A673 (cell line): Measurements from ENCODE around the gene LBR. TPM values are rescaled to one million over a fixed set of nuclear protein-coding genes. Genes with fewer than 3 reads are reported as not detected.
"Not testable (repeated sequence)": the region's sequence is repeated elsewhere in the genome, so short reads cannot be mapped to it uniquely, and the experiment has no call there.

ENCODE experiments used
- BruUV-seq: library from RNA; stranded (reverse); fragments of 400-500 nt; replicated peaks from 2 replicates; lab custom pipeline; 2021; lab: Mats Ljungman, UMichigan
- CTCF ChIA-PET: fragments of 300-600 bp; sonication (Branson Sonifier 250); formaldehyde crosslinking; loops from one replicate; lab custom pipeline; 2022; ENCODE audit warnings: antibody characterized with exemption; lab: Charles Lee
- POLR2A ChIA-PET: fragments of 300-600 bp; sonication (Branson Sonifier 250); formaldehyde crosslinking; loops from one replicate; lab custom pipeline; 2022; ENCODE audit warnings: antibody characterized with exemption; ENCODE audit not compliant: low non-redundant PET; lab: Charles Lee
- DNase-seq: peaks from one replicate; pipeline ENCODE4 v3.0.0-alpha.2; 2015; ENCODE audit warnings: low spot score
- H3K27ac ChIP-seq: fragments of 200-600 bp; sonication (generic); 2 replicates; pipeline ENCODE4 v1.5.1; 2016; ENCODE audit warnings: mixed run types, low read depth, mild to moderate bottlenecking, mixed read lengths, antibody characterized with exemption, low read length; ENCODE audit not compliant: poor library complexity, severe bottlenecking
- H3K27me3 ChIP-seq: fragments of 200-600 bp; sonication (generic); replicated peaks from 2 replicates; pipeline ENCODE4 v1.6.1; 2017; ENCODE audit warnings: mixed run types, low read depth, mild to moderate bottlenecking, mixed read lengths, antibody characterized with exemption, low read length; ENCODE audit not compliant: insufficient read depth, poor library complexity
- H3K36me3 ChIP-seq: fragments of 200-600 bp; sonication (generic); 2 replicates; pipeline ENCODE4 v1.6.1; 2016; ENCODE audit warnings: mixed run types, mild to moderate bottlenecking, mixed read lengths, antibody characterized with exemption, low read length; ENCODE audit not compliant: insufficient read depth, poor library complexity, severe bottlenecking
- H3K4me1 ChIP-seq: fragments of 200-600 bp; sonication (generic); 2 replicates; pipeline ENCODE4 v1.6.1; 2017; ENCODE audit warnings: mixed run types, mild to moderate bottlenecking, mixed read lengths, antibody characterized with exemption, low read length; ENCODE audit not compliant: insufficient read depth, poor library complexity, severe bottlenecking
- H3K4me3 ChIP-seq: fragments of 200-600 bp; sonication (generic); 2 replicates; pipeline ENCODE4 v1.5.1; 2016; ENCODE audit warnings: low read depth, mixed run types, mild to moderate bottlenecking, mixed read lengths, low read length; ENCODE audit not compliant: poor library complexity, severe bottlenecking
- H3K9me3 ChIP-seq: fragments of 200-600 bp; sonication (generic); 2 replicates; pipeline ENCODE4 v1.6.1; 2016; ENCODE audit warnings: mixed run types, low read depth, mild to moderate bottlenecking, mixed read lengths, antibody characterized with exemption, low read length; ENCODE audit not compliant: poor library complexity, severe bottlenecking
- CTCF ChIP-seq: fragments of 300-800, 200-600 bp; sonication (generic); conservative IDR thresholded peaks from 2 replicates; pipeline ENCODE4 v1.5.1; 2017; ENCODE audit warnings: low read depth, mild to moderate bottlenecking, antibody characterized with exemption, low read length, moderate library complexity, mixed read lengths
- EZH2 ChIP-seq: fragments of 200-600 bp; sonication (generic); IDR thresholded peaks from 2 replicates; pipeline ENCODE4 v1.6.1; 2017; ENCODE audit warnings: borderline replicate concordance, low read depth, mild to moderate bottlenecking, mixed read lengths, antibody characterized with exemption, low read length; ENCODE audit not compliant: poor library complexity, severe bottlenecking
- intact Hi-C: fragments of 100-400 bp; cut with micrococcal nuclease; formaldehyde crosslinking; loops from one replicate; pipeline ENCODE4 v1.10.0; 2022; ENCODE audit not compliant: unreplicated experiment
- total RNA-seq: library from RNA; stranded (reverse); gene quantifications from 2 replicates; pipeline ENCODE4 v1.2.3, GENCODE V29; 2021

Gene LBR
- total RNA-seq, 1 experiment from 2014 or later: 147 TPM

- Histone ChIP-seq H3K4me1 (no peaks in the 10 kb centered on the region), H3K27me3 (no peaks in the 10 kb centered on the region), H3K4me3 (no peak overlapping the region), H3K27ac (no peak overlapping the region), H3K36me3 (no peaks in the 10 kb centered on the region), H3K9me3 (no peaks in the 10 kb centered on the region)
- intact Hi-C loops: loop anchor here (5.0 kb wide), 1 partner anchor 176 kb away; the partner anchor contains the start of gene ENAH
- TF ChIP-seq EZH2 (no peak), CTCF (no peak)
- CTCF ChIA-PET: no interaction called here
- no TSS peak for BruUV-seq
- POLR2A ChIA-PET: no interaction called here
- DNase-seq: no peak
Measured at GRCh38 chr1:225476100-225476511, 48.3 kb upstream of the LBR start.

- H3K4me3 ChIP-seq: no peak overlapping the region
- ChIA-PET POLR2A (interaction anchor here (0.7 kb wide), 1 partner anchor 24 kb away, joined by 4 read pairs; no protein-coding TSS in a partner anchor), CTCF (interaction anchor here (0.5 to 1.1 kb wide), 15 partner anchors 10 to 518 kb away, joined by 3 to 12 read pairs (median 3); partner anchors contain the start of genes SRP9 and TMEM63A)
Measured at GRCh38 chr1:225474986-225475820, 47.4 kb upstream of the LBR start.

GRCh38 chr1:225474439-225474985 lies 46.7 kb upstream of the LBR start:
- no peaks in the 10 kb centered on the region for H3K9me3 ChIP-seq
- H3K36me3 ChIP-seq: no peaks in the 10 kb centered on the region
- CTCF ChIA-PET: interaction anchor here (0.5 to 1.1 kb wide), 14 partner anchors 9 to 518 kb away, joined by 3 to 12 read pairs (median 3); partner anchors contain the start of genes SRP9 and TMEM63A
- H3K4me3 ChIP-seq: no peak overlapping the region
- TF ChIP-seq EZH2 (no peak), CTCF (no peak)
- no peaks in the 10 kb centered on the region for H3K27me3 ChIP-seq
- BruUV-seq: no TSS peak
- intact Hi-C loops: no loop called here
- no peak for DNase-seq
- H3K4me1 ChIP-seq: no peaks in the 10 kb centered on the region
- H3K27ac ChIP-seq: no peak overlapping the region
- POLR2A ChIA-PET: interaction anchor here (0.7 kb wide), 1 partner anchor 23 kb away, joined by 4 read pairs; no protein-coding TSS in a partner anchor

More at GRCh38 chr1:225474986-225475820, 47.4 kb upstream of the LBR start:
- intact Hi-C loops: loop anchor here (1.0 to 5.0 kb wide), 5 partner anchors 177 to 501 kb away; partner anchors contain the start of gene ENAH
- no TSS peak for BruUV-seq
- Histone ChIP-seq H3K27ac (no peak overlapping the region), H3K9me3 (no peaks in the 10 kb centered on the region), H3K27me3 (no peaks in the 10 kb centered on the region), H3K36me3 (no peaks in the 10 kb centered on the region), H3K4me1 (no peaks in the 10 kb centered on the region)
- DNase-seq: peak; percentile 74
- TF ChIP-seq CTCF: peak; percentile 100
- TF ChIP-seq EZH2: no peak

- H3K4me1 ChIP-seq, POLR2A ChIA-PET, intact Hi-C loops, DNase-seq, H3K27me3 ChIP-seq, H3K27ac ChIP-seq, H3K9me3 ChIP-seq, H3K36me3 ChIP-seq, H3K4me3 ChIP-seq: not testable (repeated sequence)
- CTCF ChIA-PET: interaction anchor here (0.8 kb wide), 1 partner anchor 340 kb away, joined by 5 read pairs; no protein-coding TSS in a partner anchor
- TSS peak; percentile 88 for BruUV-seq
Measured at GRCh38 chr1:225473676-225474438, 46.0 kb upstream of the LBR start.

GRCh38 chr1:225473266-225473665 lies 45.4 kb upstream of the LBR start:
- H3K4me3 ChIP-seq, H3K27ac ChIP-seq, H3K4me1 ChIP-seq, POLR2A ChIA-PET, intact Hi-C loops, H3K36me3 ChIP-seq, H3K9me3 ChIP-seq, BruUV-seq, H3K27me3 ChIP-seq, CTCF ChIA-PET: not testable (repeated sequence)
- peak; percentile 27 for DNase-seq
